HCT116 (cell line): ENCODE results near the gene C9orf85. TPM values are rescaled to one million over a fixed set of nuclear protein-coding genes. Genes with fewer than 3 reads are reported as not detected.

Source experiments
- ATAC-seq: fragments of 200-7000 bp; cut with Tn5 transposase; 2 replicates; pipeline ENCODE4 v1.9.1; 2020; ENCODE audit warnings: mild to moderate bottlenecking, moderate library complexity
- BruUV-seq: library from RNA; stranded (reverse); fragments of 400-500 nt; replicated peaks from 2 replicates; lab custom pipeline; 2021; lab: Mats Ljungman, UMichigan
- CTCF ChIA-PET: fragments of 300-600 bp; sonication (Branson Sonifier 250); formaldehyde crosslinking; loops from one replicate; lab custom pipeline; 2021; ENCODE audit warnings: antibody characterized with exemption; lab: Charles Lee
- POLR2A ChIA-PET: fragments of 300-600, 350-600 bp; sonication (Branson Sonifier 250); formaldehyde crosslinking; loops from one replicate; lab custom pipeline; 2021; ENCODE audit warnings: antibody characterized with exemption; lab: Charles Lee
- RAD21 ChIA-PET, 2 experiments: fragments of 300-600 bp; sonication (Branson Sonifier 250); formaldehyde crosslinking; loops; one replicate each; lab custom pipeline; 2023; ENCODE audit warnings: low total read pairs in 2 of 2; ENCODE audit not compliant: uncharacterized antibody in 2 of 2, unreplicated experiment in 2 of 2, low non-redundant PET in 1 of 2; lab: Charles Lee
- DNase-seq: peaks from one replicate; pipeline ENCODE4 v3.0.0-alpha.2; 2010; ENCODE audit warnings: low read depth, low spot score
- H2AFZ ChIP-seq: fragments of 200-600 bp; shearing (Covaris generic), sonication (generic); 2 replicates; pipeline ENCODE4 v1.6.1; 2017; ENCODE audit warnings: low read depth, mixed run types, mixed read lengths, antibody characterized with exemption, low read length; ENCODE audit not compliant: poor library complexity, severe bottlenecking
- H3K27ac ChIP-seq: 2 replicates; pipeline ENCODE4 v1.5.1; 2012; ENCODE audit warnings: low read depth, low read length
- H3K27me3 ChIP-seq: fragments of 200-600 bp; sonication (generic); 2 replicates; pipeline ENCODE4 v1.6.1; 2016; ENCODE audit warnings: mixed run types, low read length, mixed read lengths; ENCODE audit not compliant: insufficient read depth
- H3K36me3 ChIP-seq, 2 experiments: fragments of 200-500 bp in 1 of 2; fragments of 200-600 bp in 1 of 2; sonication (Bioruptor generic) in 1 of 2; sonication (generic) in 1 of 2; 2 replicates each; pipeline versions ENCODE4 v1.5.1 to v1.6.1; 2014 to 2016; ENCODE audit warnings: low read length in 2 of 2, inconsistent platforms in 1 of 2, mixed read lengths in 1 of 2, mixed run types in 1 of 2; ENCODE audit not compliant: insufficient read depth in 2 of 2, control insufficient read depth in 1 of 2
- H3K4me1 ChIP-seq, 2 experiments: fragments of 200-600 bp in 1 of 2; sonication (generic) in 1 of 2; 2 replicates each; pipeline versions ENCODE4 v1.5.1 to v1.6.1; 2012 to 2017; ENCODE audit warnings: low read length in 2 of 2, inconsistent platforms in 1 of 2, mild to moderate bottlenecking in 1 of 2, mixed read lengths in 1 of 2, mixed run types in 1 of 2, moderate library complexity in 1 of 2; ENCODE audit not compliant: insufficient read depth in 2 of 2, control insufficient read depth in 1 of 2
- H3K4me2 ChIP-seq: fragments of 200-600 bp; sonication (generic); 2 replicates; pipeline ENCODE4 v1.6.1; 2017; ENCODE audit warnings: mixed run types, low read length, mixed read lengths
- H3K4me3 ChIP-seq, 2 experiments: fragments of 200-600 bp in 1 of 2; sonication (generic) in 1 of 2; replicated peaks in 1 of 2; 2 replicates each; pipeline ENCODE4 v1.5.1; 2011 to 2016; ENCODE audit warnings: low read length in 2 of 2, control low read depth in 1 of 2, low read depth in 1 of 2, mild to moderate bottlenecking in 1 of 2, mixed read lengths in 1 of 2, mixed run types in 1 of 2
- H3K79me2 ChIP-seq: fragments of 200-600 bp; sonication (generic); 2 replicates; pipeline ENCODE4 v1.6.1; 2017; ENCODE audit warnings: mild to moderate bottlenecking, mixed run types, low read length, moderate library complexity, mixed read lengths; ENCODE audit not compliant: insufficient read depth
- H3K9ac ChIP-seq: fragments of 200-600 bp; sonication (generic); 2 replicates; pipeline ENCODE4 v1.6.1; 2016; ENCODE audit warnings: low read length, mixed read lengths
- H3K9me2 ChIP-seq: fragments of 200-600 bp; sonication (generic), shearing (Covaris generic); 2 replicates; pipeline ENCODE4 v1.6.1; 2017; ENCODE audit warnings: mixed run types, mild to moderate bottlenecking, moderate library complexity; ENCODE audit not compliant: insufficient read depth
- H3K9me3 ChIP-seq, 2 experiments: fragments of 200-500 bp in 1 of 2; fragments of 200-600 bp in 1 of 2; sonication (Bioruptor generic) in 1 of 2; sonication (generic) in 1 of 2; 2 replicates each; pipeline ENCODE4 v1.6.1; 2014 to 2017; ENCODE audit warnings: low read length in 2 of 2, mixed read lengths in 2 of 2, inconsistent platforms in 1 of 2, low read depth in 1 of 2, mild to moderate bottlenecking in 1 of 2, mixed run types in 1 of 2, moderate library complexity in 1 of 2; ENCODE audit not compliant: control insufficient read depth in 1 of 2, insufficient read depth in 1 of 2
- H4K20me1 ChIP-seq: fragments of 200-600 bp; sonication (generic), shearing (Covaris generic); 2 replicates; pipeline ENCODE4 v1.6.1; 2017; ENCODE audit warnings: mixed run types, mild to moderate bottlenecking, moderate library complexity; ENCODE audit not compliant: insufficient read depth
- ATF3 ChIP-seq: IDR thresholded peaks from 2 replicates; pipeline ENCODE4 v1.6.1; 2012
- CBX3 ChIP-seq: IDR thresholded peaks from 2 replicates; pipeline ENCODE4 v1.6.1; 2012; ENCODE audit warnings: low read depth
- EGR1 ChIP-seq: IDR thresholded peaks from 2 replicates; pipeline ENCODE4 v1.6.1; 2012; ENCODE audit warnings: low read depth
- ELF1 ChIP-seq: IDR thresholded peaks from 2 replicates; pipeline ENCODE4 v1.6.1; 2012; ENCODE audit warnings: low read depth, borderline replicate concordance
- EZH2 ChIP-seq: fragments of 200-600 bp; sonication (generic); IDR thresholded peaks from 2 replicates; pipeline ENCODE4 v1.6.1; 2017; ENCODE audit warnings: antibody characterized with exemption, mixed run types
- EZH2phosphoT487 ChIP-seq: fragments of 200-600 bp; IDR thresholded peaks from 2 replicates; pipeline ENCODE4 v1.6.1; 2018; ENCODE audit warnings: antibody characterized with exemption, borderline replicate concordance
- FOSL1 ChIP-seq: IDR thresholded peaks from 2 replicates; pipeline ENCODE4 v1.6.1; 2012; ENCODE audit warnings: low read depth
- JUND ChIP-seq: IDR thresholded peaks from 2 replicates; pipeline ENCODE4 v1.6.1; 2012
- RAD21 ChIP-seq: IDR thresholded peaks from 2 replicates; pipeline ENCODE4 v1.6.1; 2012; ENCODE audit warnings: low read depth, mild to moderate bottlenecking
- SIN3A ChIP-seq: IDR thresholded peaks from 2 replicates; pipeline ENCODE4 v1.6.1; 2012; ENCODE audit warnings: low read depth
- SP1 ChIP-seq: IDR thresholded peaks from 2 replicates; pipeline ENCODE4 v1.6.1; 2012; ENCODE audit warnings: low read depth
- SRF ChIP-seq: IDR thresholded peaks from 2 replicates; pipeline ENCODE4 v1.6.1; 2012; ENCODE audit warnings: low read depth
- TCF7L2 ChIP-seq: IDR thresholded peaks from 2 replicates; pipeline ENCODE4 v1.7.0; 2011; ENCODE audit warnings: borderline replicate concordance, inconsistent platforms; ENCODE audit not compliant: insufficient read depth, insufficient read length; ENCODE audit errors: extremely low read depth
- ZBTB33 ChIP-seq: IDR thresholded peaks from 2 replicates; pipeline ENCODE4 v1.6.1; 2011; ENCODE audit warnings: mild to moderate bottlenecking, low read length, moderate library complexity; ENCODE audit not compliant: insufficient replicate concordance; ENCODE audit errors: extremely low read depth
- ZFX ChIP-seq: fragments of 450-650 bp; IDR thresholded peaks from 2 replicates; pipeline ENCODE4 v1.6.1; 2017
- intact Hi-C: fragments of 100-400 bp; cut with micrococcal nuclease; formaldehyde crosslinking; loops from 2 replicates; pipeline ENCODE4 v1.10.0; 2022
- total RNA-seq: library from RNA; stranded (reverse); gene quantifications from one replicate; pipeline ENCODE4 v1.2.1, GENCODE V29; 2021; ENCODE audit not compliant: unreplicated experiment
- TF ChIP-seq, protein P1 (sequence below), 3 experiments: fragments of 200-600 bp in 1 of 3; sonication (generic) in 1 of 3; IDR thresholded peaks in 2 of 3; conservative IDR thresholded peaks in 1 of 3; 2 replicates each; pipeline ENCODE4 v1.5.1; 2012 to 2017; ENCODE audit warnings: low read depth in 2 of 3, low read length in 2 of 3, antibody characterized with exemption in 1 of 3, borderline replicate concordance in 1 of 3, control low read depth in 1 of 3, mild to moderate bottlenecking in 1 of 3, mixed read lengths in 1 of 3, mixed run types in 1 of 3, moderate library complexity in 1 of 3; ENCODE audit not compliant: insufficient read depth in 1 of 3

The C9orf85 gene
- total RNA-seq, 1 experiment from 2014 or later: 12.4 TPM

GRCh38 chr9:71955300-71955915, 44.0 kb downstream of the C9orf85 start:
- intact Hi-C loops: no loop called here
- Histone ChIP-seq H3K4me2 (no peak overlapping the region), H4K20me1 (no peaks in the 10 kb centered on the region), H3K4me3 (no peak overlapping the region), H3K4me1 (no peaks in the 10 kb centered on the region), H3K27ac (no peak overlapping the region), H3K9me2 (no peaks in the 10 kb centered on the region), H3K27me3 (no peaks in the 10 kb centered on the region), H3K9ac (no peak overlapping the region), H2AFZ (no peak overlapping the region), H3K79me2 (no peaks in the 10 kb centered on the region), H3K36me3 (no peaks in the 10 kb centered on the region), H3K9me3 (no peaks in the 10 kb centered on the region)
- ChIA-PET CTCF (no interaction called here), RAD21 (no interaction called here), POLR2A (interaction anchor here (1.5 kb wide), 1 partner anchor 44 kb away, joined by 3 read pairs; the partner anchor contains the start of genes ABHD17B and C9orf85)
- BruUV-seq: no TSS peak
- ATAC-seq (no peak), DNase-seq (no peak)
- TF ChIP-seq EZH2phosphoT487 (no peak), FOSL1 (no peak), SP1 (no peak), EZH2 (no peak), SIN3A (no peak), ATF3 (no peak), CBX3 (no peak), RAD21 (no peak), EGR1 (no peak), JUND (no peak), ZBTB33 (no peak), TCF7L2 (no peak), ZFX (no peak), SRF (no peak), ELF1 (no peak)
- TF ChIP-seq, protein P1, sequence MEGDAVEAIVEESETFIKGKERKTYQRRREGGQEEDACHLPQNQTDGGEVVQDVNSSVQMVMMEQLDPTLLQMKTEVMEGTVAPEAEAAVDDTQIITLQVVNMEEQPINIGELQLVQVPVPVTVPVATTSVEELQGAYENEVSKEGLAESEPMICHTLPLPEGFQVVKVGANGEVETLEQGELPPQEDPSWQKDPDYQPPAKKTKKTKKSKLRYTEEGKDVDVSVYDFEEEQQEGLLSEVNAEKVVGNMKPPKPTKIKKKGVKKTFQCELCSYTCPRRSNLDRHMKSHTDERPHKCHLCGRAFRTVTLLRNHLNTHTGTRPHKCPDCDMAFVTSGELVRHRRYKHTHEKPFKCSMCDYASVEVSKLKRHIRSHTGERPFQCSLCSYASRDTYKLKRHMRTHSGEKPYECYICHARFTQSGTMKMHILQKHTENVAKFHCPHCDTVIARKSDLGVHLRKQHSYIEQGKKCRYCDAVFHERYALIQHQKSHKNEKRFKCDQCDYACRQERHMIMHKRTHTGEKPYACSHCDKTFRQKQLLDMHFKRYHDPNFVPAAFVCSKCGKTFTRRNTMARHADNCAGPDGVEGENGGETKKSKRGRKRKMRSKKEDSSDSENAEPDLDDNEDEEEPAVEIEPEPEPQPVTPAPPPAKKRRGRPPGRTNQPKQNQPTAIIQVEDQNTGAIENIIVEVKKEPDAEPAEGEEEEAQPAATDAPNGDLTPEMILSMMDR (IDR thresholded peaks at IDR 0.05 in 2 of 3, conservative IDR thresholded peaks at IDR 0.05 in 1 of 3; ENCODE audit: borderline replicate concordance in 1 of 3, insufficient read depth in 1 of 3, low read depth in 2 of 3, low read length in 2 of 3): no peak
